Pulmonary artery endothelial cell (primary cell): ENCODE data around the gene HES5. TPM values are rescaled to one million over a fixed set of nuclear protein-coding genes. Genes with fewer than 3 reads are reported as not detected.
"Not testable (repeated sequence)": the region's sequence is repeated elsewhere in the genome, so short reads cannot be mapped to it uniquely, and the experiment has no call there.

Experiments used
- DNase-seq: peaks from one replicate; pipeline ENCODE4 v3.0.0-alpha.2; 2011; ENCODE audit warnings: low read depth, low spot score
- total RNA-seq: library from RNA; depleted of rRNA; stranded (reverse); fragments of >200 nt; gene quantifications from 2 replicates; pipeline ENCODE4 v1.2.3, GENCODE V29; 2014

Gene HES5
- total RNA-seq, 1 donor from 2014 or later: not detected

GRCh38 chr1:2561446-2561845 is 31.4 kb upstream of the HES5 start:
- no peak for DNase-seq

GRCh38 chr1:2560299-2561073 is 30.4 kb upstream of the HES5 start:
- no peak for DNase-seq

- DNase-seq: no peak
Observed at GRCh38 chr1:2559509-2560298, 29.6 kb upstream of the HES5 start.

GRCh38 chr1:2558861-2559260 is 28.8 kb upstream of the HES5 start:
- no peak for DNase-seq

GRCh38 chr1:2558420-2558819 is 28.4 kb upstream of the HES5 start:
- no peak for DNase-seq

- DNase-seq: no peak
Observed at GRCh38 chr1:2557482-2558400, 27.7 kb upstream of the HES5 start.

GRCh38 chr1:2556678-2557481 is 26.8 kb upstream of the HES5 start:
- no peak for DNase-seq

- DNase-seq: no peak
Observed at GRCh38 chr1:2556277-2556677, 26.2 kb upstream of the HES5 start, which contains the start of gene TNFRSF14. TSS of gene TNFRSF14 (plus strand) at chr1:2556371. CDS start at chr1:2556665, 294 bp downstream.

- no peak for DNase-seq
Observed at GRCh38 chr1:2555634-2556276, 25.7 kb upstream of the HES5 start.

- DNase-seq: no peak
Observed at GRCh38 chr1:2554621-2555387, 24.7 kb upstream of the HES5 start.

GRCh38 chr1:2553871-2554620 is 24.0 kb upstream of the HES5 start:
- DNase-seq: no peak

GRCh38 chr1:2553076-2553475 is 23.0 kb upstream of the HES5 start:
- DNase-seq: not testable (repeated sequence)

- DNase-seq: no peak
Observed at GRCh38 chr1:2552189-2552588, 22.1 kb upstream of the HES5 start.

GRCh38 chr1:2551544-2551943 is 21.5 kb upstream of the HES5 start:
- not testable (repeated sequence) for DNase-seq

GRCh38 chr1:2550309-2550861 is 20.3 kb upstream of the HES5 start:
- not testable (repeated sequence) for DNase-seq

- DNase-seq: not testable (repeated sequence)
Observed at GRCh38 chr1:2549367-2550029, 19.4 kb upstream of the HES5 start.

GRCh38 chr1:2548068-2548589 is 18.1 kb upstream of the HES5 start:
- no peak for DNase-seq
